Osteoblast (primary cell): ENCODE results near the gene DLG1. TPM values are rescaled to one million over a fixed set of nuclear protein-coding genes. Genes with fewer than 3 reads are reported as not detected.
A peak's percentile ranks its signal among the peaks of the same experiment; 100 is the strongest.

Source experiments
- DNase-seq: peaks from one replicate; pipeline ENCODE4 v3.0.0; 2011; ENCODE audit warnings: low spot score, mixed read lengths; ENCODE audit not compliant: insufficient read length; ENCODE audit errors: missing footprints
- H2AFZ ChIP-seq: 2 replicates; pipeline ENCODE4 v1.6.0; 2011; ENCODE audit warnings: mild to moderate bottlenecking, low read length
- H3K27ac ChIP-seq: 2 replicates; pipeline ENCODE4 v1.5.1; 2011; ENCODE audit warnings: mild to moderate bottlenecking, low read depth, low read length, moderate library complexity
- H3K27me3 ChIP-seq: 2 replicates; pipeline ENCODE4 v1.6.0; 2012; ENCODE audit warnings: mild to moderate bottlenecking, control low read depth, inconsistent platforms, low read length, moderate library complexity; ENCODE audit not compliant: insufficient read depth
- H3K36me3 ChIP-seq: 2 replicates; pipeline ENCODE4 v1.5.1; 2011; ENCODE audit warnings: mild to moderate bottlenecking, low read length, control low read depth, moderate library complexity; ENCODE audit not compliant: insufficient read depth
- H3K4me1 ChIP-seq: 2 replicates; pipeline ENCODE4 v1.5.1; 2011; ENCODE audit warnings: mild to moderate bottlenecking, low read length, control low read depth, moderate library complexity; ENCODE audit not compliant: insufficient read depth
- H3K4me2 ChIP-seq: 2 replicates; pipeline ENCODE4 v1.6.0; 2011; ENCODE audit warnings: mild to moderate bottlenecking, low read length; ENCODE audit not compliant: insufficient read depth
- H3K4me3 ChIP-seq: fragments of 200-600 bp; sonication (generic); 3 replicates; pipeline ENCODE4 v1.5.1; 2012; ENCODE audit warnings: mild to moderate bottlenecking, low read length, inconsistent platforms; ENCODE audit not compliant: insufficient read depth
- H3K79me2 ChIP-seq: 2 replicates; pipeline ENCODE4 v1.6.0; 2012; ENCODE audit warnings: mild to moderate bottlenecking, low read length, control low read depth, inconsistent platforms; ENCODE audit not compliant: insufficient read depth
- H3K9me3 ChIP-seq: 2 replicates; pipeline ENCODE4 v1.5.1; 2011; ENCODE audit warnings: low read depth, low read length, control low read depth
- H4K20me1 ChIP-seq: 2 replicates; pipeline ENCODE4 v1.6.0; 2012; ENCODE audit warnings: mild to moderate bottlenecking, low read length, control low read depth; ENCODE audit not compliant: insufficient read depth
- total RNA-seq: library from RNA; depleted of rRNA; stranded (reverse); fragments of >200 nt; gene quantifications from 2 replicates; pipeline ENCODE4 v1.2.3, GENCODE V29; 2012
- TF ChIP-seq, protein P1 (sequence below): IDR thresholded peaks from 2 replicates; pipeline ENCODE4 v1.5.1; 2011; ENCODE audit warnings: mild to moderate bottlenecking, low read depth, low read length, moderate library complexity; ENCODE audit errors: extremely low read depth

DLG1 gene
- total RNA-seq, 1 donor = 79.3 TPM

DNA sequence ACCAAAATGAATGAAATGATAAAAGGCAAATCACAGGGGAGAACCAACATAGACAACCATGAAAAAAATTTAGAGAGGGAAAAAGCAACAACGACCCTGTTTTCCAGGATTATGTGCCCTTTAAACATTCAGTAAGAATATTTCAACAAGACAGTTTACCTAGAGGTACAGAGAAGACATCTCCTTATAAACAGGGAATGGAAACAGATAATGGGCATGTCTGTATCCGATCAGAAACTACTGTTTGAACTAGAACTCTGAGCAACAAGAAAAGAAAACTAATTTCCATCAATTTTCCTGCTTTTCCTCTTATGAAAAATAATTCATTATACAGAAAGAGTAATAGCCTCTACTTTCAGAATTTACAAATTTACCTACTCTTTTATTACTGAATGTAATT is 39.3 kb downstream of the DLG1 start:
- TF ChIP-seq, protein P1, sequence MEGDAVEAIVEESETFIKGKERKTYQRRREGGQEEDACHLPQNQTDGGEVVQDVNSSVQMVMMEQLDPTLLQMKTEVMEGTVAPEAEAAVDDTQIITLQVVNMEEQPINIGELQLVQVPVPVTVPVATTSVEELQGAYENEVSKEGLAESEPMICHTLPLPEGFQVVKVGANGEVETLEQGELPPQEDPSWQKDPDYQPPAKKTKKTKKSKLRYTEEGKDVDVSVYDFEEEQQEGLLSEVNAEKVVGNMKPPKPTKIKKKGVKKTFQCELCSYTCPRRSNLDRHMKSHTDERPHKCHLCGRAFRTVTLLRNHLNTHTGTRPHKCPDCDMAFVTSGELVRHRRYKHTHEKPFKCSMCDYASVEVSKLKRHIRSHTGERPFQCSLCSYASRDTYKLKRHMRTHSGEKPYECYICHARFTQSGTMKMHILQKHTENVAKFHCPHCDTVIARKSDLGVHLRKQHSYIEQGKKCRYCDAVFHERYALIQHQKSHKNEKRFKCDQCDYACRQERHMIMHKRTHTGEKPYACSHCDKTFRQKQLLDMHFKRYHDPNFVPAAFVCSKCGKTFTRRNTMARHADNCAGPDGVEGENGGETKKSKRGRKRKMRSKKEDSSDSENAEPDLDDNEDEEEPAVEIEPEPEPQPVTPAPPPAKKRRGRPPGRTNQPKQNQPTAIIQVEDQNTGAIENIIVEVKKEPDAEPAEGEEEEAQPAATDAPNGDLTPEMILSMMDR = no peak
- H3K79me2 ChIP-seq = peaks cover 94% of the 10 kb centered on the region
- H3K27ac ChIP-seq = peak overlapping the region; percentile 19
- no peak overlapping the region for H3K4me2 ChIP-seq
- peaks cover 5% of the 10 kb centered on the region for H4K20me1 ChIP-seq
- no peaks in the 10 kb centered on the region for H3K9me3 ChIP-seq
- H3K27me3 ChIP-seq = no peaks in the 10 kb centered on the region
- peaks cover 9% of the 10 kb centered on the region for H3K36me3 ChIP-seq
- H2AFZ ChIP-seq = no peak overlapping the region
- no peak for DNase-seq
- peaks cover 11% of the 10 kb centered on the region for H3K4me1 ChIP-seq
- H3K4me3 ChIP-seq = no peak overlapping the region

DNA sequence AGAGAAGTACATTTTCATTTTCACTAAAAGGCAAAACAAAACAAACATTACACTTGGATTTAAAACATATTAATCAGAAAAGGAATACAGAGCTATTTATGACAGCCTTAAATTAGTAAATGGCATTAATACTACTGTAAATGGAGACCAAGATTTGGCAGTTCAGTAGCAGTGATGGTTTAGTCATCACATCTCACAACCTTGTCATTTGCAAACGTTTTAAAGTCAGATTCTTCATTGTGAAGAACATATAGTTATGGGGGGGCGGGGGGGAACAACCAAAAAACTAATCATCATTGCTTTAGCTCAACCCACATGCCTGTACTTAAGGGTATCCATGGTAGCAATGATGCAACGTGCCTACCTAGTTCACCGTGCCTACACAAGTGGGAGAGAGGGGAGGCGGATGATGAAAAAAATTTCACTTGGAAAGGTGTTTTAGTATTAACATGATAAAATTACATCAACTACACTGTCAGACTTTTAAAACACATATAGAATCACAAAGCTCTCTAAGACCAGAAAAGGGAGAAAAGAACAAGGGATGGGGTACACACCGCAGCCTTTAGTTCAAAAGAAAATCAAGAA is 40.1 kb downstream of the DLG1 start:
- Histone ChIP-seq H3K36me3 (peaks cover 6% of the 10 kb centered on the region), H3K27me3 (no peaks in the 10 kb centered on the region), H3K79me2 (peaks cover 95% of the 10 kb centered on the region), H3K4me1 (peaks cover 11% of the 10 kb centered on the region), H3K27ac (peak overlapping the region; percentile 34), H3K4me2 (no peak overlapping the region), H3K4me3 (no peak overlapping the region), H3K9me3 (no peaks in the 10 kb centered on the region), H2AFZ (no peak overlapping the region), H4K20me1 (peaks cover 12% of the 10 kb centered on the region)
- DNase-seq = no peak
- TF ChIP-seq, protein P1 = no peak

DNA sequence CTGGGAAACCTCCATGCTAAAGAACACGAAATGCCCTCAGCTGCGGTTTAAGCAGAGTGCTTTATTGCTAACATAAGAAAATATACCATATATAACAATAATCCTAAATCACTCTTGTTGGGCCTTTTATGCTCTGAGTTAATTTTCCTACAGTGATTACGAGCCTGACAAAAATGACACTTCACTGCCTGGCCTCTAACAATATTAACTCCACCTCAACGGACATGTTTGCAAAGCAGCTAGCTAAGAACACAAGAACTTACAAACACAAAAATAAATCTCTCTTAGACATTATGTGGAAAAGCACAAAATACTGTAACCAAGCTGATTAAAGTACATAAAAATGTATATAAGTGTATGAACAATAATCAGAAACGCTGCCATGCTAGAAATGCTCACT is 40.7 kb downstream of the DLG1 start:
- Histone ChIP-seq H4K20me1 (peaks cover 12% of the 10 kb centered on the region), H3K36me3 (peaks cover 6% of the 10 kb centered on the region), H3K4me1 (peaks cover 11% of the 10 kb centered on the region), H3K4me2 (no peak overlapping the region), H3K4me3 (no peak overlapping the region), H2AFZ (no peak overlapping the region), H3K9me3 (no peaks in the 10 kb centered on the region), H3K27me3 (no peaks in the 10 kb centered on the region), H3K79me2 (peaks cover 95% of the 10 kb centered on the region), H3K27ac (peak overlapping the region; percentile 34)
- no peak for DNase-seq
- TF ChIP-seq, protein P1 = no peak

GRCh38 chr3:197256836-197257444 is 41.5 kb downstream of the DLG1 start:
- Histone ChIP-seq H3K4me3 (no peak overlapping the region), H3K4me1 (peaks cover 11% of the 10 kb centered on the region), H3K4me2 (no peak overlapping the region), H4K20me1 (peaks cover 9% of the 10 kb centered on the region), H3K79me2 (peaks cover 95% of the 10 kb centered on the region), H2AFZ (no peak overlapping the region), H3K27me3 (no peaks in the 10 kb centered on the region), H3K36me3 (peaks cover 6% of the 10 kb centered on the region), H3K9me3 (no peaks in the 10 kb centered on the region), H3K27ac (peak overlapping the region; percentile 34)
- TF ChIP-seq, protein P1 = peak; percentile 71
- DNase-seq = no peak
